Measurements from ENCODE around the gene HESX1.

HESX1 gene

DNA sequence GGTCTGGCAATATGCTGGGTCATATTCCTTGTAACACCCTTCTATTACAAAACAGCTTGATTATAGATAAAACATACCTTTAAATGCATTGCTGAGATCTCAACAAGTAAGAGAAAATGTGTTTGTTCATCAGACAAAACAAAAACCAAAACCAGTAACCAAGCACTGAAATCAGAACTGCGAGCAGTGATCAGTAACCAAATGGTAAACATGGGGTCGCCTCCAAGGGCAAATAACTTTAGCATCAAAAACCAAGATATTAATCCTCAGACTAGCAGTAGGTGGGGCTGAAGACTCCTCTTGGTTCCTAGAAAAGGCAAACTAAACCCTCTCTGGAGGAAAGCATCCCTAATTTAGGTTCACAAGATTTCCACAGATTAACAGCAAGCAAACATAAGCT, 6.6 kb upstream of the HESX1 start:
- no peak for DNase-seq (ENCODE audit: low read depth, low spot score)
- Histone ChIP-seq H3K4me3 (ENCODE audit: low read length) (no peak overlapping the region), H3K36me3 (ENCODE audit: control insufficient read depth, insufficient read depth, low read length) (no peaks in the 10 kb centered on the region), H3K4me1 (ENCODE audit: control insufficient read depth, insufficient read depth, low read length) (no peaks in the 10 kb centered on the region), H3K27me3 (ENCODE audit: control insufficient read depth, insufficient read depth, low read length) (no peaks in the 10 kb centered on the region), H3K27ac (ENCODE audit: low read length) (no peak overlapping the region), H3K9me3 (ENCODE audit: control insufficient read depth, insufficient read depth, low read length) (no peaks in the 10 kb centered on the region)
- no CpG with 5 or more reads among the region's 2 CpGs for WGBS (ENCODE audit: insufficient coverage, insufficient read length)

- WGBS (ENCODE audit: insufficient coverage, insufficient read length), result no CpG with 5 or more reads among the region's 4 CpGs
- no peaks in the 10 kb centered on the region for H3K27me3 ChIP-seq (ENCODE audit: control insufficient read depth, insufficient read depth, low read length)
- no peak for DNase-seq (ENCODE audit: low read depth, low spot score)
These were observed 5.1 kb downstream of the HESX1 start for GRCh38 chr3:57194641-57195040.

GRCh38 chr3:57192028-57192427, 7.8 kb downstream of the HESX1 start:
- H3K4me3 ChIP-seq (ENCODE audit: low read length), result no peak overlapping the region
- no peaks in the 10 kb centered on the region for H3K27me3 ChIP-seq (ENCODE audit: control insufficient read depth, insufficient read depth, low read length)
- H3K27ac ChIP-seq (ENCODE audit: low read length), result no peak overlapping the region
- H3K4me1 ChIP-seq (ENCODE audit: control insufficient read depth, insufficient read depth, low read length), result no peaks in the 10 kb centered on the region
- no peaks in the 10 kb centered on the region for H3K9me3 ChIP-seq (ENCODE audit: control insufficient read depth, insufficient read depth, low read length)
- DNase-seq (ENCODE audit: low read depth, low spot score), result no peak
- no peaks in the 10 kb centered on the region for H3K36me3 ChIP-seq (ENCODE audit: control insufficient read depth, insufficient read depth, low read length)
- WGBS (ENCODE audit: insufficient coverage, insufficient read length), result no CpG with 5 or more reads among the region's 3 CpGs

More at GRCh38 chr3:57194641-57195040, 5.1 kb downstream of the HESX1 start:
- H3K4me3 ChIP-seq (ENCODE audit: low read length), result no peak overlapping the region
- H3K36me3 ChIP-seq (ENCODE audit: control insufficient read depth, insufficient read depth, low read length), result no peaks in the 10 kb centered on the region
- no peaks in the 10 kb centered on the region for H3K9me3 ChIP-seq (ENCODE audit: control insufficient read depth, insufficient read depth, low read length)
- H3K4me1 ChIP-seq (ENCODE audit: control insufficient read depth, insufficient read depth, low read length), result no peaks in the 10 kb centered on the region; the same call in 1 of the 2 replicates
- H3K27ac ChIP-seq (ENCODE audit: low read length), result no peak overlapping the region

DNA sequence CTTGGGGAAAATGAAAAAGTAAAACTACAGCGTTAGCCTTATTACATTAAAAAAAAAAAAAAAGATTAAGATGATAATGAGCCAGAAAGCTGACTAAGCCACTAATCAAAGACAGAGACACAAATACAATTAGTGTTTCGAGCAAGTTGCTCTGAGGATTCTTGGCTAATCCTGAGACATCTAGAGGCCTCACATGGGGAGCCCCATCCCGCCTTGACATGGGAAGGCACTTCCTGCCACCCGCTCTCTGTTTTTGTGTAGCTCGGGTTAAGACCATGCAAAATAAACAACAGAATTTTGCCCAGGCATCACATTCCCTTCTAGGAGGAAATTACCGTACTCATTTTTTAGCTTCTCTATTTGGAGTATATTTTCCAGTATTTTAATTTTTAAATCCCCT, 15.3 kb downstream of the HESX1 start:
- WGBS (ENCODE audit: insufficient coverage, insufficient read length), result no CpG with 5 or more reads among the region's 6 CpGs
- H3K27me3 ChIP-seq (ENCODE audit: control insufficient read depth, insufficient read depth, low read length), result no peaks in the 10 kb centered on the region
- no peak for DNase-seq (ENCODE audit: low read depth, low spot score)
- H3K27ac ChIP-seq (ENCODE audit: low read length), result no peak overlapping the region
- 0 out of 2 replicates have a peak, but pooled peaks cover 1% of the 10 kb centered on the region for H3K4me1 ChIP-seq (ENCODE audit: control insufficient read depth, insufficient read depth, low read length)
- no peak overlapping the region for H3K4me3 ChIP-seq (ENCODE audit: low read length)
- H3K36me3 ChIP-seq (ENCODE audit: control insufficient read depth, insufficient read depth, low read length), result no peaks in the 10 kb centered on the region
- H3K9me3 ChIP-seq (ENCODE audit: control insufficient read depth, insufficient read depth, low read length), result no peaks in the 10 kb centered on the region

DNA sequence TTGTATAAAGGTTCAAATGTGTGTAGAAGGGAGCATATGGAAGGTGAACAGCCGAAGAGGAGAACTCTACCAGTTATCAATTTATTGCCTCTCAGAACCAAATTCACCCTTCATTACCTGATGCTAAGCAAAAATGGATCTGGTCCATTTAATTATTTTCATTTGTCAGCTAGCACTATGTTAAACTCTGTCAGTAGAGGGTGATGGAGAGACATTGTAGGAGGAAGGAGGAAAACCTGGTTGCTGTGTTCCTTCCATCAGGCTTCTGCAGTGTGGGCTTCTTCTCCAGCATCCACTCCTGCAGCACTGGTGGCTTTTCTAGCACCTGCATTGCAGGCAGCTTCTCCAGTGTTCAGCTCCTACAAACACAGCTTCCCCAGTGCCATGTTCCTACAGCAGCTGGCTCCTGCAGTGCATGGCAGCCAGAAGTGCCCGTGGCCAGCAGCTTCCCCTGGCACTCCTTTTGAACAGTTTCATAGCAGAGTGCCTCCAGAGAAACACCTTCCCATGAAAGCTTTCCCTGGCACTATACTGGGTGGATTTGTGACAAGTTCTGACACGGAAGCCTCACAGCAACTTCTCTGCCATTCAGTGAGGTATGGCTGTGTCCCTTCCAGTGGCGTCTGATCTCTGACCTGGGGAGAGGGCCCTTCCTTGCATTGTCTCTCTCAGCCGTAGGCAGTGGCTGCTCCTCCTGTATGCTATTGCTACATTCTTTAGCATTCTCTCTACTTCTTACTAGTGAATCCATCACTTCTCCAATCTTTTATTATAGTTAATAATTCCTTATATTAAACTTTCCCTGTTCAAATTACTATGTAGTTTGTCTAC, 20.0 kb downstream of the HESX1 start:
- WGBS (ENCODE audit: insufficient coverage, insufficient read length), result no CpG with 5 or more reads among the region's 5 CpGs
- H3K4me1 ChIP-seq (ENCODE audit: control insufficient read depth, insufficient read depth, low read length), result 0 out of 2 replicates have a peak, but pooled peaks cover 1% of the 10 kb centered on the region
- H3K27me3 ChIP-seq (ENCODE audit: control insufficient read depth, insufficient read depth, low read length), result no peaks in the 10 kb centered on the region
- DNase-seq (ENCODE audit: low read depth, low spot score), result no peak
- no peaks in the 10 kb centered on the region for H3K9me3 ChIP-seq (ENCODE audit: control insufficient read depth, insufficient read depth, low read length)
- no peak overlapping the region for H3K4me3 ChIP-seq (ENCODE audit: low read length)
- no peaks in the 10 kb centered on the region for H3K36me3 ChIP-seq (ENCODE audit: control insufficient read depth, insufficient read depth, low read length)
- no peak overlapping the region for H3K27ac ChIP-seq (ENCODE audit: low read length)

GRCh38 chr3:57176045-57176444, 23.7 kb downstream of the HESX1 start:
- Histone ChIP-seq H3K27ac (ENCODE audit: low read length) (no peak overlapping the region), H3K36me3 (ENCODE audit: control insufficient read depth, insufficient read depth, low read length) (no peaks in the 10 kb centered on the region), H3K9me3 (ENCODE audit: control insufficient read depth, insufficient read depth, low read length) (no peaks in the 10 kb centered on the region), H3K4me3 (ENCODE audit: low read length) (no peak overlapping the region), H3K27me3 (ENCODE audit: control insufficient read depth, insufficient read depth, low read length) (no peaks in the 10 kb centered on the region), H3K4me1 (ENCODE audit: control insufficient read depth, insufficient read depth, low read length) (0 out of 2 replicates have a peak, but pooled peaks cover 1% of the 10 kb centered on the region)
- DNase-seq (ENCODE audit: low read depth, low spot score), result no peak
- no CpG with 5 or more reads among the region's 1 CpG for whole genome bisulfite sequencing (ENCODE audit: insufficient coverage, insufficient read length)

GRCh38 chr3:57173687-57174086, 26.1 kb downstream of the HESX1 start:
- Histone ChIP-seq H3K36me3 (ENCODE audit: control insufficient read depth, insufficient read depth, low read length) (no peaks in the 10 kb centered on the region), H3K27ac (ENCODE audit: low read length) (no peak overlapping the region)
- no CpG with 5 or more reads among the region's 2 CpGs for WGBS (ENCODE audit: insufficient coverage, insufficient read length)

GRCh38 chr3:57170946-57171345, 28.8 kb downstream of the HESX1 start:
- Histone ChIP-seq H3K4me1 (ENCODE audit: control insufficient read depth, insufficient read depth, low read length) (peaks cover 1% of the 10 kb centered on the region; the same call in 1 of the 2 replicates), H3K9me3 (ENCODE audit: control insufficient read depth, insufficient read depth, low read length) (no peaks in the 10 kb centered on the region), H3K36me3 (ENCODE audit: control insufficient read depth, insufficient read depth, low read length) (no peaks in the 10 kb centered on the region), H3K27me3 (ENCODE audit: control insufficient read depth, insufficient read depth, low read length) (no peaks in the 10 kb centered on the region), H3K27ac (ENCODE audit: low read length) (no peak overlapping the region), H3K4me3 (ENCODE audit: low read length) (no peak overlapping the region)
- no CpG with 5 or more reads among the region's 1 CpG for WGBS (ENCODE audit: insufficient coverage, insufficient read length)
- no peak for DNase-seq (ENCODE audit: low read depth, low spot score)

More at GRCh38 chr3:57173687-57174086, 26.1 kb downstream of the HESX1 start:
- no peaks in the 10 kb centered on the region for H3K27me3 ChIP-seq (ENCODE audit: control insufficient read depth, insufficient read depth, low read length)
- DNase-seq (ENCODE audit: low read depth, low spot score), result no peak
- H3K4me3 ChIP-seq (ENCODE audit: low read length), result no peak overlapping the region
- no peaks in the 10 kb centered on the region for H3K9me3 ChIP-seq (ENCODE audit: control insufficient read depth, insufficient read depth, low read length)
- H3K4me1 ChIP-seq (ENCODE audit: control insufficient read depth, insufficient read depth, low read length), result peaks cover 1% of the 10 kb centered on the region; the same call in 1 of the 2 replicates

GRCh38 chr3:57169872-57170623, 29.7 kb downstream of the HESX1 start:
- DNase-seq (ENCODE audit: low read depth, low spot score), result no peak
- Histone ChIP-seq H3K27ac (ENCODE audit: low read length) (no peak overlapping the region), H3K27me3 (ENCODE audit: control insufficient read depth, insufficient read depth, low read length) (no peaks in the 10 kb centered on the region), H3K4me1 (ENCODE audit: control insufficient read depth, insufficient read depth, low read length) (peaks cover 1% of the 10 kb centered on the region; the same call in 1 of the 2 replicates), H3K4me3 (ENCODE audit: low read length) (peak overlapping the region; percentile 18; the same call in 1 of the 2 replicates), H3K9me3 (ENCODE audit: control insufficient read depth, insufficient read depth, low read length) (no peaks in the 10 kb centered on the region), H3K36me3 (ENCODE audit: control insufficient read depth, insufficient read depth, low read length) (no peaks in the 10 kb centered on the region)
- no CpG with 5 or more reads among the region's 40 CpGs for WGBS (ENCODE audit: insufficient coverage, insufficient read length)

GRCh38 chr3:57169108-57169507, 30.7 kb downstream of the HESX1 start:
- H3K9me3 ChIP-seq (ENCODE audit: control insufficient read depth, insufficient read depth, low read length), result no peaks in the 10 kb centered on the region
- no peak for DNase-seq (ENCODE audit: low read depth, low spot score)
- no peak overlapping the region for H3K4me3 ChIP-seq (ENCODE audit: low read length)
- H3K27ac ChIP-seq (ENCODE audit: low read length), result no peak overlapping the region
- peaks cover 3% of the 10 kb centered on the region; the same call in 1 of the 2 replicates for H3K4me1 ChIP-seq (ENCODE audit: control insufficient read depth, insufficient read depth, low read length)
- no CpG with 5 or more reads among the region's 3 CpGs for WGBS (ENCODE audit: insufficient coverage, insufficient read length)
- peaks cover 2% of the 10 kb centered on the region; the same call in 1 of the 2 replicates for H3K27me3 ChIP-seq (ENCODE audit: control insufficient read depth, insufficient read depth, low read length)
- no peaks in the 10 kb centered on the region for H3K36me3 ChIP-seq (ENCODE audit: control insufficient read depth, insufficient read depth, low read length)

Data from iPS DF 6.9 (cell line).